GM19240 (cell line): ENCODE data around the gene SPAG8.

Experiments used
- DNase-seq: peaks from one replicate; pipeline ENCODE4 v3.0.0; 2011; ENCODE audit warnings: low spot score; ENCODE audit not compliant: insufficient read length

SPAG8 gene, protein sequence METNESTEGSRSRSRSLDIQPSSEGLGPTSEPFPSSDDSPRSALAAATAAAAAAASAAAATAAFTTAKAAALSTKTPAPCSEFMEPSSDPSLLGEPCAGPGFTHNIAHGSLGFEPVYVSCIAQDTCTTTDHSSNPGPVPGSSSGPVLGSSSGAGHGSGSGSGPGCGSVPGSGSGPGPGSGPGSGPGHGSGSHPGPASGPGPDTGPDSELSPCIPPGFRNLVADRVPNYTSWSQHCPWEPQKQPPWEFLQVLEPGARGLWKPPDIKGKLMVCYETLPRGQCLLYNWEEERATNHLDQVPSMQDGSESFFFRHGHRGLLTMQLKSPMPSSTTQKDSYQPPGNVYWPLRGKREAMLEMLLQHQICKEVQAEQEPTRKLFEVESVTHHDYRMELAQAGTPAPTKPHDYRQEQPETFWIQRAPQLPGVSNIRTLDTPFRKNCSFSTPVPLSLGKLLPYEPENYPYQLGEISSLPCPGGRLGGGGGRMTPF

DNA sequence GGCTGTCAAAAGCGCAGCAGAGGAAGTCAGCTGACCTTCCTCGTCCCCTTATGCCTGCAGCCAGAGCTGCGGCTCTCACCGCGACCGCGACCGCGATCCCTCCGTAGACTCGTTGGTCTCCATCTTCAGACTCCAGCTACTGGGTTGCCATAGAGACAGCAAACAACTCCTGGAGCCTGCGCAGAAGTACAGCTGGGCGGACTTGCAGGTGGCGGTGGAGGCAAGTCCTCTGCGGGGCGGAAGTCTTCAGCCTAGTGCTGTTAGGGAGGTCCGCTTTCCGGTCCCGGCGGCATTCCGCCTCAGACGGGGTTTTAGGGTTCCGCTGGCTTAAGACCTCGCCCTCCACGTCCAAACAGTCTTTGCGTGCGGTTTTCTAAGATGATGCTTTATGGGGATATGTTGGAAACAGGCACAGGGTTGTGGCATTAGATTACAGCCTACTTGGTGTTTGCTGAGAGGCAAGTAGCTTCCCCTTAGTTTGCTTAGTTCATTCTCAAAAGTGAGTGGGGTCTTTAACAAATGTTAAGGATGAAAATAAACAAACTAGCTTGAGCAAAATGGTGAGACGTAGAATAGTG is at the start of gene SPAG8:
Gene SPAG8, minus strand, starts transcription at position 238 of the 578 bp plus-strand sequence. Its CDS starts 115 bp downstream, at position 123.
- peak; percentile 97 for DNase-seq

DNA sequence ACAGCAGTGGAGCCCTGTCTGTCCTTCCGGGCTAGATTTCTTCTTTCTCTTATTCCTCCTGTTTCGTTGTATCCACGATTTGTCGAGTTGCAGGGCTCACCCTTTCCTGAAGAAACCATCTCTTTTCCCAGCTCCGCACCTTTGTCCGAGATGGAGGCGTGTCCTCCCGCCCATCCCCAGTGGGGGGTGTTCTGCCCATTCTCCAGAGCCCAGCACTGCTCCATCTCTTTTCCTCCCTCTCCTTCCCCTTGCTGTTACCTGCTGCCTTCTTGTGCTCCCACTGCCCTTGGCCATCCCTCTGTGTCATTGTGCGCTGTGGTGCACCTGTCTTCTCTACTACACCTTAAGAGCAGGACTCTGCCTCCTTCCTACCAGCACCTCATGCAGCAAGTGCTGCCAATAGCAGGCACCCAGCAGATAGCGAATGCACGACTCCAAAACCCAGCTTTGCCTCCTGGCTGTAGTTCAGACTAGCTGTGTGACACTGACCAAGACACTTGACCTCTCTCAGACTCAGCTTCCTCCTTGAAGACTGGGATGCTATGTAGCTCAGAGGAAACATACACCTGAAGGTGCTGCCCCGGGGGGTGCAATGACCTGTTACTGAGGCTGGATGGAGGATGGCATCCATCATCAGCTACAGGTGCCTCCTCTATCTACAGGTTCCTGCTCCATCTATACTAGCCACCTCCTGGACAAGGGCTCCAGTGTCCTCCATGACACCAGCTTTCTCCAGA is 49.3 kb upstream of the SPAG8 start:
- no peak for DNase-seq

DNA sequence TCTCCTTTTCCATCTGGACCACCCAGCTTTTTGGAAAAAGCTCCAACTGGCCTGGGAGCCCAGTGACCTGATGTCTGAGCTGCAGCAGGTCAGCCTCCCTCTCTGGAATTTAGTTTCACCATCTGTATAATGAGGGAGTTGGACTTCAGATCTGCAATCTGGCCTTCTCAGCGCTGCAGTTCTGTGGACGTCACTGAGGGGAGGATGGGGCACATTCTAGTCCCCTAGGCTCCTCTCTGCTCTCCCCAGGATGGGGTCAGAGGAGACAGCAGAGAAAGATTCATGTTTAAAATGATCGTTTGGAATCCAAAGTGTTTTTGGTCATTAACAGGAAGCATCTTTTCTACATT is 47.9 kb upstream of the SPAG8 start:
- DNase-seq, result no peak

DNA sequence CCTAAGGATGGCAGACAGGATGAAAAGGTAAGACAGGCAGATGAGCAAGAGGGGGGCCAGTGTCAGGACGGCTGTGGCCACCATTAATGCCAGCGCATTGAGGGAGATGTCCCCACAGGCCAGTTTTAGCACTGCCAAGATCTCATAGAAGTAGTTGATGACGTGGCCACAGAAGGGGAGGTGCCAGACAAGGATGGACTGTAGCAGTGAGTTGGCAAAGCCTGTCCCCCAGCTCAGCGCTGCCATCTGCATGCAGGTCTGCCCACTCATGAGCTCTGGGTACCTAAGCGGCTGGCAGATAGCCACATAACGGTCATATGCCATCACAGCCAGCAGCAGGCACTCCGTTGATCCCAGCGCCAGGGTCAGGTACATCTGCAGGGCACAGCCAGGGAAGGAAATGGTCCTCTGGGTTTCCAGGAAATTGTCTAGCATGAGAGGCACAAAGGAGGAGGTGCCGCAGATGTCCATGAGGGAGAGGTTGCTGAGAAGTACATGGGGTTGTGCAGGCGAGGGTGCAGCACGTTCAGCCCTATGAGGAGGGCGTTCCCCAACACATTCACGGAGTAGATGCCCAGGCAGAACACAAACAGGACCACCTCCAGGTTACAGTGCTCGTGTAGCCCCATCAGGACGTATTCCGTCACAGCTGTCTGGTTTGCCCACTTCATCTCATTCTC is 47.4 kb upstream of the SPAG8 start:
- DNase-seq, result no peak

DNA sequence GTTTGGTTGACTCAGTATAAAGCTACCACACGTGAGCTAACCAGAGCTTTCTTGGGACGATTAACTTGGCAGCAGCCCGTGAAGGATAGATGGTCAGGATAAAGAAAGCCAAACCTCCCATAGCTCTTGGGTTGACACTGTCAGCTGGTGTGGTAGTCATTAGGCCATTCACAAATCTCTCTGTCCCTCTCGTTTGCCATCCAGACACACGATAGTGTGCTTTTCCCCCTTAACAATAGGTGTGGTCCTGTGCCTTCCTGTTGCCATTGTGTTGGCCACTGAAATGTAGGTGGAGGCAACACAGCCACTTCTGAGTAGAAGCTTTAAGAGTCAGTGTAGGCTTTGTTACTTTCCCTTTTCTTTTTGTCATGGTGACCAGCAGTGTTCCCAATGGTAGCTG is 46.4 kb upstream of the SPAG8 start:
- no peak for DNase-seq

DNA sequence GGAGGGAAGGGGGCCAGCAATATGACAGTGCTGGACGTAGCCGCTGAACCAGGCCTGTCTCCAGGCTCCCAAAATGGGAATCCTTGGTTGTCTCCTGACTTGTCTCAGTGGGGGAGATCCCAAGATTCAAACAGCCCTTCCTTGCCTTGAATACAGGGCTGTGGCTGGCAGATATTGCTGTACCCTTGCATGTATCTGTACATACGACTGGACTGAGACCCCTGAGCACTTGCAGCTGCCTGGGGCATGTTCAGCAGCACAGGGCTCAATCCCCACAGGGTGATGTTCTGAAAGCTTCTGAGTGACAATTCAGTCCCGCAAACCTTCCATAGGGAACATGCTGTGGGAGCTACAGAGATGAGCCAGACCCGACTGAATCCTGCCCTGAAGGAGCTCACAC is 44.8 kb upstream of the SPAG8 start:
- DNase-seq, result no peak

DNA sequence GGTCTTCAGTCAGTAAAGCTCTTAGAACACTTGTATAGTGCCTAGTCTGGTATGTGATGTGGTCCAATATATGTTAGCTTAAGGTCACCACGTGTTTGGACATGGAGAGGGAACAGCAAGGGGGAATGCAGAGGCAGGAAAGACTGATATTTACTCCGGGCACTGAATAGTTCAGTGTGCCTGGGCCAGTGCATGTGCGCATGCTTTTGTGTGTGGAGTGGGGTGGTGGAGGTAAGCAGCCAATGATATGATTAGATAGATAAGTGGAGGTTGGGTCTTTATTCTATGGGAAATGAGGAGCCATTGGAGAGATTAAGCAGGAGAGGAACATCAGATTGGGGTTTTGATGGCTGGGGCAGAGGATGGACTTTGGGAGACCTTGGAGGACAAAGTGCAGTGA is 44.1 kb upstream of the SPAG8 start:
- no peak for DNase-seq

DNA sequence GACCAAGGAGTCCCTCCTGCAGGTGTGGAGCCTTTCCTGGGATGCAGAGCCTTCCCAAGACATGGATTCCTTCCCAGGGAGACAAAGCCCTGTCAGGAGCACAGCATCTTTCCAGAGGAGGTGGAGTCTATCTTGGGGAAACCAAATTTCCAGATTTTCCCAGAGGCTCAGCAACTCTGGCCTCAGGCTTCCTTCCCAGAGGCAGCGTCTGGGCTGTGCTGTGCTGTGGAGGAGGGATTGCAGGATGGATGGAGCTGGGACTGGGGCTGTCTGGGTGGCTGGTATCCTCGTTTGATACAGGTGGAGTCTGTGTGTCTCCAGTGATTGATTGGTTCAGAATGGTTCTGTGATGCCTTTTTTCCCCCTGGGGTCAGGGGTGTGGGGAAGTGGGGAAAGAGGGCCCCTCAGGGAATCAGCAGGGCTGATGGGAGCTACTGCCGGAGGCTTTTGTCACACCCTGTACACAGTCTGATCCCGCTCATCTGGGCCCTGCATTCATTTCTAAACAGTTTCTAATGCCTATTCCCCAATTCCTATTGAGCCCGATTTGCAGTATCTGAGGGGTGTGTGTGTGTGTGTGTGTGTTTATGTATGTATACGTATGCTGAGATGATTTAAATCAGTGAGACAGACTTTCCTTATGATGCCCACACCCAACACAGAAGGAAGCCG is 42.2 kb upstream of the SPAG8 start:
- DNase-seq, result no peak

DNA sequence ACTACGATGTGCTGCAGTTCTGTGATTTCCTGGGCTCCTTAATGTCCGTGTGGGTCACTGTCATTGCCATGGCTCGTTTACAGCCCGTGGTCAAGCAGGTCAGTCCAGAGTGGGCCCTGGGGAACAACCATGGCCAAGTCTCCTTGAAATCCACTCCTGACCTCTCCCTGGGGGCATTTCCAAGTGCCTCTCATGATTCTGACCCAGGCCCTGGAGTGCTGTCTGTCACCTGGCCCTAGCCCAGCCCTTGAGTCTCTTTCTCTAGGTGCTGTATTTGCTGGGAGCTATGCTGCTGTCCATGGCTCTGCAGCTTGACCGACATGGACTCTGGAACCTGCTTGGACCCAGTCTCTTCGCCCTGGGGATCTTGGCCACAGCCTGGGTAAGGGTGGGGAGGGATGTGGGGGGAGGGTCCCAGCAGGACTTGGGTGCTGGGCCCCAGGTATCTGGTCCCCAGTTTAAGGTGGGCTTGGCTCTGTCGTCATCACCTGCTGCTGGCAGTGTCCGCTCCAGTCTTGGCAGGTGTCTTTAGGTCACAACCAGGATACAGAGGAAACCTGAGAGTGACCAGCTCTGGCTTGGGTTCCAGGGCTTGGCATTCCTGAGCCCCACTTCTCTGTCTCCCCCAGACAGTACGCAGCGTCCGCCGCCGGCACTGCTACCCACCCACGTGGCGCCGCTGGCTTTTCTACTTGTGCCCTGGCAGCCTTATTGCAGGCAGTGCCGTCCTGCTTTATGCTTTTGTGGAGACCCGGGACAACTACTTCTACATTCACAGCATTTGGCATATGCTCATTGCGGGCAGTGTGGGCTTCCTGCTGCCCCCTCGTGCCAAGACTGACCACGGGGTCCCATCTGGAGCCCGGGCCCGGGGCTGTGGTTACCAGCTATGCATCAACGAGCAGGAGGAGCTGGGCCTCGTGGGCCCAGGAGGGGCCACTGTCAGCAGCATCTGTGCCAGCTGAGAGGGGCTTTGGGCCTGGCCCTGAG is 41.1 kb upstream of the SPAG8 start:
- no peak for DNase-seq

DNA sequence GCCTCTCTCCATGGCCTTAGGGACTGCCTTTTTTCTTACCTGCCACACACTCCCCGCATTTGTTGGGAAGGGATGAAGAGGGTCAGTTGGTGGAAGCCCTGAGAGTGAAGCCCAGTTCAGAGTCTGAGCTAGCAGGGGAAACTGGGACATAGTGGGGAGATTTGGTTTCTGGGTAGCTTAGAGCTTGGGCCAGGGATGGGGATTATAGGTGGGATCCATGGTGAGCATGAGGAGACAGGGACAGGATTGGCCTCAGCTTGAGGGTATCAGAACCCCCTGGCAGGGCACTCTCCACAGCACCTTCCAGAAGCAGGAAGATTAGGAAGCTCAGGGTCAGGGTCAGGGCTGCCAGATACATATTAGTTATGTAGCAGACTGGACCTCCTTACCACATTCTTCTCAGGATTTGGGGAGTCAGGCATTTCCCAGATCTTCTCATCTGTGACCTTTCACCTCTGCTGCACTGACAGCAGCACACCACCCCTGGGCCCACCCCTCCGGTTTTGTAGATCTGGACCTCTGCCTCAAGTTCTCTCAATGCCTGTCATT is 40.3 kb upstream of the SPAG8 start:
- no peak for DNase-seq

DNA sequence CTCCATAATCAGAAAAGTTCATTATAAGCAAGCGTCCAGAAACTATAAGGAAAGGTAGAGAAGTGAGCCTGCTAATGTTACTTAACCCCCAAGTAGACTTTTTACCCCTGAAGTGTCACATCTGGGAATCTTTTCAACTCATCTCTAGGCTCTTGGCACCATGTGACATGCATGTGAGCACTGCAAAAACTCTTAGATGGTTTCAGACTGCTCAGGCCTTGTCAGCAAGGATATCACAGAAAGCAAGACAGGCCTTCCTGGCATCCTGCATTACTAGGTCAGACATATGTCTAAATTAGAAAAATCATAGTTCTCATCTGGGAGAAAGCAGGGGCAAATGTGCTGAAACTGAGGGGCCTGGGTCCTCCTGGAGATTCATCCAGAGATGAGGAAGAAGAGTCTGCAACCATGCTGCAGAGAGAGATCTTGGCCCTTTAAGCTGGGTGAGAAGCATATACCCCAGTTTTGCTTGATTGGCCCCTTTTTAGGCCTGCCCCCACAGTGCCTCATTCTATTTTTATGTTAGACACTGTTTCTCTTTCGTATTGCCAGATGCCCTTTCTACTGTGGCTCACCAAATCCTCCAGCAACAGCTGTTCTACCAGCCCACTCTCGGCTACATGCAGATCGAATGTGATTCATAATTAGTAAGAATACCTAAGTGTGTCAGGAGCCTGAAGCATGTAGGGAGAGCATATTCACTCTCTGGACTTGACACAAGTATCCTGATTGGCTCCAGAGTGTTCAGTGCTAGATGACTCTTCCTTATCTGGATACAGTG is 35.9 kb upstream of the SPAG8 start:
- peak; percentile 87 for DNase-seq

DNA sequence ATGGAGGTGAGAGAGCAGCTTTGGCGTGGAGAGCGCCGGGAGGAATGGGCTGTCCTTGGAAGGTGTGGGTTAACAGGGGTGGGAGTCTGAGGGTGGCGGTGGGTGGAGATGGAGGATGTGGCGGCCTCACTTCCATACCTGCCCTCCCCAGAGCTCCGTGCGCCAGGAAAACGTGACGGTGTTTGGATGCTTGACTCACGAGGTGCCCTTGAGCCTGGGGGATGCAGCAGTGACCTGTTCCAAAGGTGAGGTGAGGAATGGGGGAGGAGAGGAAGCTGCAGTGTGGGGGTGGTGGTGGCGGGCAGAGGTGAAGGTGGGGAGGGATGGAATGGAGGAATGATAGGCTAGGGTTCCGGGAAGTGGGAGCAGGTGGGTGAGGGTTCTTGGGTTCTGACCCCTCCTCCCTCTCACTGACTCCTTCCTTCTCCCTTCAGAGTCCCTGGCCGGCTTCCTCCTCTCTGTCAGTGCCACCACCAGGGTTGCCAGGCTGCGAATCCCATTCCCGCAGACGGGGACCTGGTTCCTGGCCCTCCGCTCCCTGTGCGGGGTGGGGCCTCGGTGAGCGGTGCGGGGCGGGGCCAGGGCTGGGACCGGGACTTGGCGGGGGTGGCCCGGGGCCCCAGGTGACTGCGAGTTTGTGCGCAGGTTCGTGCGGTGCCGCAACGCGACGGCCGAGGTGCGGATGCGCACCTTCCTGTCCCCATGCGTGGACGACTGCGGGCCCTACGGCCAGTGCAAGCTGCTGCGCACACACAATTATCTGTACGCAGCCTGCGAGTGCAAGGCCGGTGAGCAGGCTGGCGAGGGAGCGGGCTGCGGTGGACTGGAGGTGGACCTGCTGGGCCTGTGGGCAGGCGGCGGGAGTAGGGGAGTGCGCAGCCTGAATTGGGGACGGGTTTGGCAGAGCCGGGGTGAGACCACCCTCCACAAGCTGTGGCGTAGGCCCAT is 34.0 kb upstream of the SPAG8 start:
- no peak for DNase-seq

DNA sequence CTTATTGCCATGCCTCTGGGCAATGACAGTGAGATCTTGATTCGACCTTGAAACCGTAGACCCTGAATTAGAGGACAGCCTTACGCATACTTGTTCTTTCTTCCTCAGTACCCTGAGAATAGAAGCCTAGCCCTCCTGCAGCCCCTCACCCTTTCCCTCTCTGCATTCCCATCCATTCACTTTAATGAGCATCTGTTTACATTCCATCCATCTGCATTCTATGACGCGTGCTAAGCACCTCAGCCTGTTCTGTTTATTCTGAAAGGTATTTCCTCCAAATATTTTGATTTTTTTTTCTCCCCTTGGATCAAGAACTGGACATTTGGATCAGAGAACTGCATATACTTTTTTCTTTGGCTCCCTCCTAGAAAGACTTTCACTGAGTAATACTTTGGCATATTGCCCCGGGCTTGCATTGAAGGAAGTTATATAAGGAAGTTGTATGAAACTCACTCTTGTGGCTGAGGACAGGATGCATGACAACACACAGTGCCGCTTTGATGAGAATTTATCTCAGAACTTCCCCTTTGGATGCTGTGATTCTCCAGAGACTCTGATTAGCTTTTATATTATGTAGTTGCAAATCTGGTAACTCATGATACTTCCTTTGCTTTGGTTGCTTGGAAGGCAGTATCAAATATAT is 32.7 kb upstream of the SPAG8 start:
- DNase-seq, result no peak

DNA sequence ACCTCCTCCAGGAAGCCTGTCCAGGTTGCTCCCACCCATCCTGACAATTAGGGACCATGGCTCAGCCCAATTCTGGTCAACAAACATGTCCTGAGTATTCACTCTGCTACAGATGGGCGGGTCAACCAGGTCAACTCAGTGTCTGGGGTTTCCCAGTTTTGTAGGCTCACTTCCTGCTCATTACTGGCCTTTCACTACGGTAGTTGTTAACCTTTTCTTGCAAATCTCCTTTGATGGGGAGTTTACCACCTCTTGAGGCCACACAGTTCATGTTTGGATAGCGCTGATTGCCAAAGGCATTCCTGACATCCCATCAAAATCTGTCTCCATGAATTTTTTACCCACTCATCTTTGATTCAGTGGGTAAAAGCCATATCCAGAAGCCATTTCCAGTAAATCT is 30.7 kb upstream of the SPAG8 start:
- peak; percentile 60 for DNase-seq

DNA sequence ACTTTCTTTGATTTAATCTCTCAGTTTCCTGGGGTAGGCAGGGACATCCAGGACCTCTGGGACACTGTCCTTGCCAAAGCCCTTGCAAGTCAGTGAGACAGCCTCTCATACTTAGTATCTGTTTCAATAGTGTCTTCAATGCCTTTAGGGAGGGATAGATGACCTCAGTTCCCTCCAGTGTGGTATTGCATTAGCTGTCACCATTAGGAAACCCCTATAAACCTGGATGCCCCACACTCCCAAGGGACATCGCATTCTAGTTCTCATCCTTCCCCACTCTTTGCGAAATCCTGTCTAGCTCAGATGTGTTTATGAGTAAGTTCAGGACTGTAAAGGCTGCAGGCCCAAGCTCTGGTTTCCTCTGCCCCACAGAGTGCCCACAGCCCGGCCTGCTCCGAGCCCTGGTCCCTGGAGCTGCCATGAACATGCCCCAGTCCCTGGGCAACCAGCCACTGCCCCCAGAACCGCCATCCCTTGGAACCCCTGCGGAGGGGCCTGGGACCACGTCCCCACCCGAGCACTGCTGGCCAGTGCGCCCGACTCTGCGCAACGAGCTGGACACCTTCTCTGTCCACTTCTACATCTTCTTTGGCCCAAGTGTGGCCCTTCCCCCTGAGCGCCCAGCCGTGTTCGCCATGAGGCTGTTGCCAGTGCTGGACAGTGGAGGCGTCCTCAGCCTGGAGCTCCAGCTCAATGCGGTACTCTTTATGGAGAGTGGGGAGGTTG is 30.1 kb upstream of the SPAG8 start:
- DNase-seq, result no peak

DNA sequence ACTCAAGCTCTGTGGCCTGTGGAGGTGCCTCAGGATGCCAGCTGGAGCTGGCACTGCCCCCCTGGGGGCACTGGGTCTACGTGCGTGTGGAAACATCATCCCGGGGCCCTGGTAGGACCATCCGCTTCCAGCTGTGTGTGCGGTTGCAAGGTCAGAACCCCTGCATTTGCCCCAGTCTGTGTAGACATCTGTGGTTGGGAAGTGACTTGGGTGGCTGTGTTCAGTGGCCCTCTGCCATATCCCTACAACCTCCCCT is 29.5 kb upstream of the SPAG8 start:
- no peak for DNase-seq
